ENCODE measurements around the gene TMEFF2. TPM values are rescaled to one million over a fixed set of nuclear protein-coding genes. Genes with fewer than 3 reads are reported as not detected.

Gene TMEFF2
- total and polyA plus RNA-seq, 2 of the 4 experiments (the other 2 are of a cell fraction), result 1.3 to 3.0 TPM

DNA sequence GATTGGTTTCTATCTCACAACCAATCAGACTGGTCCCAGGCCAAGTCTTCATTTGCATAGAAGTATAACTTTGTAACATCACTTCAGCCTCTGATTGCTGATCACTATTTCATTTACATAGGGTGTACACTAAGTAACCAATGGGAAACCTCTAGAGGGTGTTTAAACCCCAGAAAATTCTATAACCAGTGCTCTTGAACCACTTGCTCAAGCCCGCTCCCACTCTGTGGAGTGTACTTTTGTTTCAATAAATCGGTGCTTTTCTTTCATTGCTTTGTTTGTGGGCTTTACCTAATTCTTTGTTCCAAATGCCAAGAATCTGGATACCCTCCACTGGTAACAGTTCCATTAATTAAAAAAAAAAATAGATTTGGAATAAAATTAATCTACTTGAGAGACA, 77.0 kb downstream of the TMEFF2 start:
- H3K9ac ChIP-seq (ENCODE audit: low read depth, low read length), result no peak overlapping the region
- no peak overlapping the region for H2AK5ac ChIP-seq (ENCODE audit: low read depth, low read length)
- intact Hi-C loops (cut with micrococcal nuclease), result no loop called here
- no peaks in the 10 kb centered on the region for H3K4me1 ChIP-seq (ENCODE audit: control insufficient read depth, insufficient read depth, low read length)
- H2BK15ac ChIP-seq (ENCODE audit: low read depth, low read length), result no peak overlapping the region
- no peak overlapping the region for H2AK9ac ChIP-seq (replicated peaks; ENCODE audit: low read depth, low read length, poor library complexity)
- no peak overlapping the region for H3K56ac ChIP-seq (ENCODE audit: extremely low read depth, insufficient read depth, low read length)
- H3K27ac ChIP-seq (ENCODE audit: insufficient read depth, low read length), result no peak overlapping the region
- H3K9me3 ChIP-seq (ENCODE audit: control insufficient read depth, insufficient read depth, low read length), result no peaks in the 10 kb centered on the region
- no peak overlapping the region for H2BK120ac ChIP-seq (ENCODE audit: low read depth, low read length)
- no peak overlapping the region for H3K14ac ChIP-seq (replicated peaks; ENCODE audit: low read depth, low read length)
- BruUV-seq (replicated peaks), result no TSS peak
- H3K4me2 ChIP-seq (ENCODE audit: low read depth, low read length), result no peak overlapping the region
- ATAC-seq (ENCODE audit: low read depth) (no peak), DNase-seq (no peak)
- in situ Hi-C loops (cut with MboI; ENCODE audit: low sequenced_read_pairs), result no loop called here
- no peak overlapping the region for H4K5ac ChIP-seq (ENCODE audit: low read depth, low read length)
- H4K91ac ChIP-seq (ENCODE audit: insufficient read depth, low read depth, low read length), result no peak overlapping the region
- H3K79me1 ChIP-seq (ENCODE audit: low read depth in 1 of 2, low read length in 2 of 2), result no peaks in the 10 kb centered on the region
- H3K4me3 ChIP-seq (ENCODE audit: insufficient read depth, low read depth, low read length), result no peak overlapping the region
- H3K18ac ChIP-seq (ENCODE audit: low read depth, low read length), result no peak overlapping the region
- TF ChIP-seq, protein P1, sequence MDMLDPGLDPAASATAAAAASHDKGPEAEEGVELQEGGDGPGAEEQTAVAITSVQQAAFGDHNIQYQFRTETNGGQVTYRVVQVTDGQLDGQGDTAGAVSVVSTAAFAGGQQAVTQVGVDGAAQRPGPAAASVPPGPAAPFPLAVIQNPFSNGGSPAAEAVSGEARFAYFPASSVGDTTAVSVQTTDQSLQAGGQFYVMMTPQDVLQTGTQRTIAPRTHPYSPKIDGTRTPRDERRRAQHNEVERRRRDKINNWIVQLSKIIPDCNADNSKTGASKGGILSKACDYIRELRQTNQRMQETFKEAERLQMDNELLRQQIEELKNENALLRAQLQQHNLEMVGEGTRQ (IDR thresholded peaks at IDR 0.05; ENCODE audit: low read depth, low read length), result no peak
- TF ChIP-seq MAFK (IDR thresholded peaks at IDR 0.05; ENCODE audit: low read depth, low read length), result no peak
- no peak for TF ChIP-seq CHD1 (IDR thresholded peaks at IDR 0.05; ENCODE audit: low read depth, low read length)
- no peak for TF ChIP-seq RFX5 (IDR thresholded peaks at IDR 0.05; ENCODE audit: low read depth, low read length)
- TF ChIP-seq BHLHE40 (IDR thresholded peaks at IDR 0.05; ENCODE audit: low read depth, low read length), result no peak
- no peak for TF ChIP-seq RCOR1 (IDR thresholded peaks at IDR 0.05; ENCODE audit: insufficient replicate concordance, low read length)
- no peak for TF ChIP-seq CEBPB (IDR thresholded peaks at IDR 0.05; ENCODE audit: low read depth, low read length)
- no peak for TF ChIP-seq FOS (IDR thresholded peaks at IDR 0.05; ENCODE audit: low read depth, low read length)
- TF ChIP-seq MXI1 (IDR thresholded peaks at IDR 0.05; ENCODE audit: borderline replicate concordance, low read depth, low read length), result no peak
- no peak for TF ChIP-seq SMC3 (IDR thresholded peaks at IDR 0.05; ENCODE audit: low read depth, low read length)
- no peak for TF ChIP-seq MAZ (IDR thresholded peaks at IDR 0.05; ENCODE audit: borderline replicate concordance, low read depth, low read length)
- TF ChIP-seq, protein P2, sequence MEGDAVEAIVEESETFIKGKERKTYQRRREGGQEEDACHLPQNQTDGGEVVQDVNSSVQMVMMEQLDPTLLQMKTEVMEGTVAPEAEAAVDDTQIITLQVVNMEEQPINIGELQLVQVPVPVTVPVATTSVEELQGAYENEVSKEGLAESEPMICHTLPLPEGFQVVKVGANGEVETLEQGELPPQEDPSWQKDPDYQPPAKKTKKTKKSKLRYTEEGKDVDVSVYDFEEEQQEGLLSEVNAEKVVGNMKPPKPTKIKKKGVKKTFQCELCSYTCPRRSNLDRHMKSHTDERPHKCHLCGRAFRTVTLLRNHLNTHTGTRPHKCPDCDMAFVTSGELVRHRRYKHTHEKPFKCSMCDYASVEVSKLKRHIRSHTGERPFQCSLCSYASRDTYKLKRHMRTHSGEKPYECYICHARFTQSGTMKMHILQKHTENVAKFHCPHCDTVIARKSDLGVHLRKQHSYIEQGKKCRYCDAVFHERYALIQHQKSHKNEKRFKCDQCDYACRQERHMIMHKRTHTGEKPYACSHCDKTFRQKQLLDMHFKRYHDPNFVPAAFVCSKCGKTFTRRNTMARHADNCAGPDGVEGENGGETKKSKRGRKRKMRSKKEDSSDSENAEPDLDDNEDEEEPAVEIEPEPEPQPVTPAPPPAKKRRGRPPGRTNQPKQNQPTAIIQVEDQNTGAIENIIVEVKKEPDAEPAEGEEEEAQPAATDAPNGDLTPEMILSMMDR (conservative IDR thresholded peaks at IDR 0.05; ENCODE audit: low read depth, low read length), result no peak
- no peak for TF ChIP-seq NFE2L2 (IDR thresholded peaks at IDR 0.05; ENCODE audit: low read depth, low read length)
- TF ChIP-seq RAD21 (IDR thresholded peaks at IDR 0.05; ENCODE audit: low read length), result no peak
- TF ChIP-seq POLR2A (IDR thresholded peaks at IDR 0.05; ENCODE audit: low read depth, low read length), result no peak
- no peak for TF ChIP-seq ELK1 (IDR thresholded peaks at IDR 0.05; ENCODE audit: borderline replicate concordance, low read depth, low read length)
- ChIA-PET POLR2A (ENCODE audit: unreplicated experiment) (no interaction called here), CTCF (interaction anchor here (0.7 kb wide), 1 partner anchor 13 kb away, joined by 3 read pairs; no protein-coding TSS in a partner anchor)
- H2BK20ac ChIP-seq (ENCODE audit: low read depth, low read length), result no peak overlapping the region
- H4K20me1 ChIP-seq (ENCODE audit: insufficient read depth, low read length), result no peaks in the 10 kb centered on the region
- H4K8ac ChIP-seq (ENCODE audit: low read depth in 2 of 2, low read length in 2 of 2), result no peak overlapping the region
- no peak overlapping the region for H2BK5ac ChIP-seq (ENCODE audit: low read depth, low read length, poor library complexity, severe bottlenecking)
- no peaks in the 10 kb centered on the region for H3K27me3 ChIP-seq (ENCODE audit: control insufficient read depth, insufficient read depth, low read length)
- no CpG with 5 or more reads among the region's 2 CpGs for WGBS, 2 experiments (ENCODE audit: extremely low coverage in 2 of 2, insufficient read length in 1 of 2)
- H2AFZ ChIP-seq (replicated peaks; ENCODE audit: low read length, poor library complexity), result no peak overlapping the region
- no peak overlapping the region for H3K23ac ChIP-seq (ENCODE audit: low read depth, low read length)
- no peak overlapping the region for H3K4ac ChIP-seq (ENCODE audit: low read depth, low read length)
- H3K36me3 ChIP-seq (ENCODE audit: control insufficient read depth, insufficient read depth, low read length), result no peaks in the 10 kb centered on the region
- H3K9me1 ChIP-seq (ENCODE audit: insufficient read depth, low read length), result no peaks in the 10 kb centered on the region
- dilution Hi-C loops (cut with HindIII; ENCODE audit: low sequenced_read_pairs, unreplicated experiment), result no loop called here

Measured in IMR-90 (cell line).